Right hindlimb (tissue), 1 donor: ENCODE data around the gene CDC42BPB.

Source experiments
- DNase-seq: peaks from one replicate; pipeline ENCODE4 v3.0.0-alpha.2; 2018

Gene CDC42BPB, protein sequence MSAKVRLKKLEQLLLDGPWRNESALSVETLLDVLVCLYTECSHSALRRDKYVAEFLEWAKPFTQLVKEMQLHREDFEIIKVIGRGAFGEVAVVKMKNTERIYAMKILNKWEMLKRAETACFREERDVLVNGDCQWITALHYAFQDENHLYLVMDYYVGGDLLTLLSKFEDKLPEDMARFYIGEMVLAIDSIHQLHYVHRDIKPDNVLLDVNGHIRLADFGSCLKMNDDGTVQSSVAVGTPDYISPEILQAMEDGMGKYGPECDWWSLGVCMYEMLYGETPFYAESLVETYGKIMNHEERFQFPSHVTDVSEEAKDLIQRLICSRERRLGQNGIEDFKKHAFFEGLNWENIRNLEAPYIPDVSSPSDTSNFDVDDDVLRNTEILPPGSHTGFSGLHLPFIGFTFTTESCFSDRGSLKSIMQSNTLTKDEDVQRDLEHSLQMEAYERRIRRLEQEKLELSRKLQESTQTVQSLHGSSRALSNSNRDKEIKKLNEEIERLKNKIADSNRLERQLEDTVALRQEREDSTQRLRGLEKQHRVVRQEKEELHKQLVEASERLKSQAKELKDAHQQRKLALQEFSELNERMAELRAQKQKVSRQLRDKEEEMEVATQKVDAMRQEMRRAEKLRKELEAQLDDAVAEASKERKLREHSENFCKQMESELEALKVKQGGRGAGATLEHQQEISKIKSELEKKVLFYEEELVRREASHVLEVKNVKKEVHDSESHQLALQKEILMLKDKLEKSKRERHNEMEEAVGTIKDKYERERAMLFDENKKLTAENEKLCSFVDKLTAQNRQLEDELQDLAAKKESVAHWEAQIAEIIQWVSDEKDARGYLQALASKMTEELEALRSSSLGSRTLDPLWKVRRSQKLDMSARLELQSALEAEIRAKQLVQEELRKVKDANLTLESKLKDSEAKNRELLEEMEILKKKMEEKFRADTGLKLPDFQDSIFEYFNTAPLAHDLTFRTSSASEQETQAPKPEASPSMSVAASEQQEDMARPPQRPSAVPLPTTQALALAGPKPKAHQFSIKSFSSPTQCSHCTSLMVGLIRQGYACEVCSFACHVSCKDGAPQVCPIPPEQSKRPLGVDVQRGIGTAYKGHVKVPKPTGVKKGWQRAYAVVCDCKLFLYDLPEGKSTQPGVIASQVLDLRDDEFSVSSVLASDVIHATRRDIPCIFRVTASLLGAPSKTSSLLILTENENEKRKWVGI (N-terminal part only)

DNA sequence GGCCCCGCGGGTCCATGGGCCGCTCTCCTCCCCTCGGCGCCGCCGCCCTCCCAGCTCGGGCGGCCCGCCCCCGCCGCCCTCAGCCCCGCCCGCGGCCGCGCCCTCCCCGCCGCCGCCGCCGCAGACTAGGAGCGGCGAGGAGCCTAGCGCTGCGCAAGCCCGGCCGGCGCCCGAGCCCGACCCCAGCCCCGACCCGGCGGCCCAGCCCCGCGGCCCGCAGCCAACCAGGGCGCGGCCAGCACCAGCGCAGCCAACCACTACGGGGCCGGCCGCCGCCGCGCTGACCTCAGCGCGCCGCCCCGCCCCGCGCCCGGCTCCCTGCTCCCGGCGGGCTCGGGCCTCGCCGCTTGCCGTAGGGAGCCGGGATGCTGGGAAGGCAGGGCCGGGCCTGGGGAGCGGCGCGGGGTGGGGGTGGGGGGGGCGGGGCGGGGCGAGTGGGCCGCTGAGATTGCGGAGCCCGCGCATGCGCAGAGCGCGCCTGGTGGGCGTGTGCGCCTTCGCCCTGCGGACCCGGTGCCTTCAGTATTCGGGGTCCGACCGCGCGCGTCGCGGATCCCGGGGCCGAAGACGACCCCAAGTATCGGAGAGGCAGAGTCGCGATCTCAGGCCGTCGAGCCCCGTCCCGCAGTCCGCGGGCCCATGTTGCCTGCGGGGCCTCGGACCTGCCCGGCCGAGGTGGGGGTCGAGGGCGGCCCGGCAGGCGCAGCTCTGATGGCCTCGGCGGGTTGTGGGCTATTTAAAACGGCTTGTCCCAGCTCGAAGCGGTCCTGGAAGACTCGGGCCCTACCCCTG, at the start of gene CDC42BPB:
Gene CDC42BPB (minus strand): TSS at position 178 of the 792 bp plus-strand sequence. CDS start 376 bp downstream, outside the sequence.
- DNase-seq = peak; percentile 95

DNA sequence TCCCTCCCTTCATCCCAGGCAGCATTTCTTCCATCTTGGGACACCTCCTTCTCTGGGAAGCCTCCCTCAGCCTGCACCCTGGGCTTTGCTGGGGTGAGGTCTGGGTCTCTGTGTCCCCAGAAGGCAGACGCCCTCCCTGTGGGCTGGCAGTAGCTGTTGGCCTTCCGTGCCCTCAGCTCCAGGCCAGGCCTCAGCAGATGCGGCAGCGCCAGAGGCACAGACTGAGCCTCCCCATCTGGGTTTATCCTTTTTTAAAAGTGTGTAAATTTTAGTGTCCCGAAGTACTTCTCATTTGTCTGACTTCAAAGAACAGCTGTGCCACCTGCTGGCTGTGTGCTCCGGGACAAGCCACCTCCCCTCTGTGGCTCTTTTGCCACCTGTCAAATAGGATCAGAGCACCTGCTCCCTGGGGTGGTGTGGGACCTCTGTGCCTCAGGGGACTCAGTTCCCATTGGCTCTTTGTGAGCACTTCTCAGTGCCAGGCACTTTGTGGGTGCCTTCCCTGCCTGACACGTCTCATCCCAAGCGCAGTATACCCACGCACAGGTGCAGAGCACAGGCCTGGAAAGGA, 48.3 kb upstream of the CDC42BPB start:
- DNase-seq = no peak

DNA sequence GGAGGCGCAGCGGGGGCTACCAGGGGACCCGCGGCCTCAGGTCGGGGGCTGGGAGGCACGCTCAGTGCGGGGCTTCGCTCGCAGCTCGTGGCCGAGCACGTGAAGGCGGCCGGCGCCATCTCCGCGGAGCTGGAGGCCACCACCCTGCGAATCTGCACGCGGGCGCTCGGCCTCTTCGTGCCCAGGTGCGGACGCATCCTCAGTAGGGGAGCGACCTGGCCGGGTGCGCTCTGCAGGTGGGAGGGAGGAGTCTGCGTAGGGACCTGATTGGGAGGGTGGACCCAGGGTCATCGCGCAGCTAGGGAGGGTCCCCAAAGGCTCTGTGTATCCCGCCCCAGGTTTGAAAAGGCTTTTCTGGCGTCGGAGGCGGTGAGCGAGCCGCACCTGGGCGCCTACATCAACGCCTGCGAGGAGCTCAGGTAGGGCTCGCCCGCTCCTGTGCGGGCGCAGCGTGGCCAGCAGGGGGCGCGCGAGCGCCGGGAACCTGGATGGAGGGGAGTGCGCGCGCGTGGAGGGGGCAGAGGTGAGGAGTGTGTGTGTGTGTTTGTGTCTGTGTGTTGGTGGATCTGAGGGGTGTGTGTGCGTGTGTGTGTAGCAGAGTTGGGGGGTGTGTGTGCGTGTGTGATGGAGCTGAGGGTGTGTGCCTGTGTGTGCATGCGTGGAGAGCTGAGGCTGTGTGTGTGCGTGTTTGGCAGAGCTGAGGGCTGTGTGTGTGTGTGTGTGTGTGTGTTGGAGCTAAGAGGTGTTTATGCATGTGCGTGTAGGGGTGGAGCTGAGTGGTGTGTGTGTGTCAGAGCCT, 47.5 kb upstream of the CDC42BPB start:
- DNase-seq = peak; percentile 73

DNA sequence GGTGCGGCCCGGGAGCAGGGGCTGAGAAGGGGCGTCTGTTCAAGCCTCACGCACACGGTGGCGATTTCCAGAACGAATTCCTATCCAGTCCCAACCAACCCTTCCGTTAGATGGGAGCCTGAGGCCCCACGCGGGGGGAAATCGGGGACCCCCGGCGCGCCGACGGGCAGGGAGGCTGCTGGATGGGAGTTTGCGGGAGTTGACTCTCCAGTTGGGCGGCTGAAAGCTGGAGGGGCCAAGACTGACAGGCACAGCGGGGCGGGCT, 47.0 kb upstream of the CDC42BPB start:
- DNase-seq = no peak

- peak; percentile 82 for DNase-seq
Observed at GRCh38 chr14:103103461-103104388, 46.4 kb upstream of the CDC42BPB start.

DNA sequence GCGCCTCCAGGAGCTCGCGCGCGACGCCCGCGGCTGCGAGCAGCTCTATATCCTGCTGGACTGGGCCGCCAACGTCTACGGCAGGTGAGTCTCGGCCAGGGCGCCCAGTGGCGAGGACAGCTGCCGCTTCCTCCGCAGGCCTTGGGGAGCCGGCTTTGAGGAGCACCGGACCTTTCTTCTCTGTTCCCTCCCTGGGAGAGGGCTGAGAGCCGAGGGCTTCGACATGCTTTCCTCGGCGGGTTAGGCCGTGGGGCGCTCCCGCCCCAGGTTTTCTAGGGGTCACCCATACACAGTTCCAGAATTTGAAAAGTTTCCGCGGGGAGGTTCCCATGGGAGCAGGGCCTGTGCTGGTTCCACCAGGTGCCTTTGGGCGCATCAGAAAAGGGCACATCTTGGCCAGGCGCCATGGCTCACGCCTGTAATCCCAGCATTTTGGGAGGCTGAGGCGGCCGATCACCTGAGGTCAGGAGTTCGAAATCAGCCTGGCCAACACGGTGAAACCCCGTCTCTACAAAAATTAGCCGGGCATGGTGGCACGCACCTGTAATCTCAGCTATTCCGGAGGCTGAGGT, 45.4 kb upstream of the CDC42BPB start:
- DNase-seq = no peak

GRCh38 chr14:103101963-103102688, 44.8 kb upstream of the CDC42BPB start:
- DNase-seq = no peak

- no peak for DNase-seq
Observed at GRCh38 chr14:103101257-103101962, 44.1 kb upstream of the CDC42BPB start.

DNA sequence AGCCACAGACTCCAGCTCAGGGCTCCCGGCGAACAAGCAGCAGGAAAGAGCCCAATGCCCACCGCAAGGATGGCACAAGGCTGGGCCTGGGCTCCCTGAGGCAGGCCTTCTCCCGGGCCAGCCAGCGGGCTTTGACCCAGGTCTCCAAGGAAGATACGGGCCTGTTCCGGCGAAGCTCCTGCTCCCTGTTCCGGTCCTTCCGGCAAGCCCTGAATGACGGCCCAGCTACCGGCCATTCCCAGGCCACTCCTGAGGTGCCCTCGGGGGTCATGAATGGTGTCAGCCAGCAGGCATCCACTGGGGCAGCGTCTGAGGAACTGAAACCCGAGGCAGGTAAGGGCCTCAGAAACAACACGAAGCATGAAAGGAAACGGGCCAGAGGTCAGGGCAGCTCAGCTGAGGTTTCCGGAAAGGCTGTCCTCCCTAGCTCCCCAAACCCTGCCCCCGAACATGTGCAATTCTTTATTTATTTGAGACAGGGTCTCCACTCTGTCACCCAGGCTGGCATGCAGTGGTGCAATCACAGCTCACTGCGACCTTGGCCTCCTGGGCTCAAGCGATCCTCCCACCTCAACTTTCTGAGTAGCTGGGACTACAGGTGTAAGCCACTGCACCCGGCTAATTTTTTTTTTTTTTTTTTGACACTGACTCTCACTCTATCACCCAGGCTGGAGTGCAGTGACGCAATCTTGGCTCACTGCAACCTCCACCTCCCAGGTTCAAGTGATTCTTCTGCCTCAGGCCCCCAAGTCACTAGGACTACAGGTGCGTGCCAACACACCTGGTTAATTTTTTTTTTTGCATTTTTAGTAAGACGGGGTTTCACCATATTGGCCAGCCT, 43.2 kb upstream of the CDC42BPB start:
- DNase-seq = no peak

- DNase-seq = no peak
Observed at GRCh38 chr14:103099733-103100280, 42.5 kb upstream of the CDC42BPB start.

GRCh38 chr14:103099081-103099732, 41.9 kb upstream of the CDC42BPB start:
- DNase-seq = no peak

GRCh38 chr14:103097994-103098957, 40.9 kb upstream of the CDC42BPB start:
- DNase-seq = no peak

- DNase-seq = no peak
Observed at GRCh38 chr14:103097244-103097993, 40.1 kb upstream of the CDC42BPB start.

DNA sequence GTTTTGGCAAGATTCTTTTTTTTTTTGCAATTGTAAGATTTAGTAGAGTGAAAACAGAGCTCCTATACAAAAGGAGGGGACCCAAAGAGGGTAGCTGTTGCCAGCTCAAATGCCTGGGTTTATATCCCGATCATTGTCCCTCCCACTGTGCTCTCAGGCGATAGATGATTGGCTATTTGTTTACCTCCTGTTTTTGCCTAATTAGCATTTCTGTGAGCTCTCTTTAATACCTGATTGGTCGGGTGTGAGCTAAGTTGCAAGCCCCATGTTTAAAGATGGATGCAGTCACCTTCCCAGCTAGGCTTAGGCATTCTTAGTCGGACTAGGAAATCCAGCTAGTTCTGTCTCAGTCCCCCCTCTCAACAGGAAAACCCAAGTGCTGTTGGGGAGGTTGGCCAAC, 39.0 kb upstream of the CDC42BPB start:
- no peak for DNase-seq
